Nasal cavity respiratory epithelium epithelial cell of viscerocranial mucosa (primary cell): ENCODE data around the gene RPS27L. TPM values are rescaled to one million over a fixed set of nuclear protein-coding genes. Genes with fewer than 3 reads are reported as not detected.

Experiments used
- total RNA-seq: library from RNA; depleted of rRNA; stranded (reverse); fragments of >200 nt; gene quantifications from 2 replicates; pipeline ENCODE4 v1.2.3, GENCODE V29; 2014

Gene RPS27L
- 83.1 and 122 TPM in 2 replicates for total RNA-seq

GRCh38 chr15:63157118-63157843, at the start of gene RPS27L:
Gene RPS27L (minus strand): TSS chr15:63157477. CDS start chr15:63157405, 72 bp downstream.

GRCh38 chr15:63188926-63189871, 31.9 kb upstream of the RPS27L start, which contains the start of gene RAB8B:
Gene RAB8B (plus strand): TSS chr15:63189606. CDS start chr15:63189625, 19 bp downstream.

GRCh38 chr15:63121382-63122001, 35.8 kb downstream of the RPS27L start, which contains the start of gene LACTB:
Gene LACTB (plus strand): TSS chr15:63121861. CDS start chr15:63121872, 11 bp downstream.

Other genes starting within 250 kb of the RPS27L start
- 183 and 511 TPM in 2 replicates for gene TPM1, start 114.7 kb downstream of the RPS27L start, total RNA-seq
- 16.1 and 28.1 TPM in 2 replicates for gene LACTB, start 35.6 kb downstream of the RPS27L start, total RNA-seq
- 27.3 and 32.1 TPM in 2 replicates for gene RAB8B, start 32.1 kb upstream of the RPS27L start, total RNA-seq
- gene APH1B, start 120.1 kb upstream of the RPS27L start, total RNA-seq = 4.0 and 4.1 TPM in 2 replicates
- 38.3 and 211 TPM in 2 replicates for gene CA12, start 224.4 kb upstream of the RPS27L start, total RNA-seq